NCI-H1417 treated with DMSO at 0.1 percent for 48 hours (cell line): ENCODE measurements around the gene GRK3.
"Not testable (repeated sequence)": the region's sequence is repeated elsewhere in the genome, so short reads cannot be mapped to it uniquely, and the experiment has no call there.

Experiments
- DNase-seq: peaks from one replicate; lab custom pipeline; 2025; lab: John Stamatoyannopoulos, UW

The GRK3 gene

GRCh38 chr22:25698978-25699377, 134.5 kb downstream of the GRK3 start:
- DNase-seq = no peak

- DNase-seq = no peak
These were observed 136.7 kb downstream of the GRK3 start for GRCh38 chr22:25701056-25701780.

GRCh38 chr22:25702040-25702439, 137.6 kb downstream of the GRK3 start:
- DNase-seq = no peak

- DNase-seq = no peak
These were observed 138.2 kb downstream of the GRK3 start for GRCh38 chr22:25702571-25703167.

GRCh38 chr22:25704701-25705100, 140.2 kb downstream of the GRK3 start:
- DNase-seq = no peak

- DNase-seq = no peak
These were observed 141.7 kb downstream of the GRK3 start for GRCh38 chr22:25706197-25706596.

- DNase-seq = not testable (repeated sequence)
These were observed 144.0 kb downstream of the GRK3 start for GRCh38 chr22:25708430-25708829.

- DNase-seq = no peak
These were observed 145.3 kb downstream of the GRK3 start for GRCh38 chr22:25709758-25710157.

GRCh38 chr22:25710501-25710900, 146.0 kb downstream of the GRK3 start:
- no peak for DNase-seq

- no peak for DNase-seq
These were observed 147.0 kb downstream of the GRK3 start for GRCh38 chr22:25711491-25711890.

- no peak for DNase-seq
These were observed 148.4 kb downstream of the GRK3 start for GRCh38 chr22:25712661-25713400.

GRCh38 chr22:25714070-25714469, 149.6 kb downstream of the GRK3 start:
- DNase-seq = no peak

GRCh38 chr22:25714739-25715138, 150.3 kb downstream of the GRK3 start:
- DNase-seq = no peak

GRCh38 chr22:25716637-25717036, 152.2 kb downstream of the GRK3 start:
- DNase-seq = no peak

GRCh38 chr22:25718135-25718840, 153.8 kb downstream of the GRK3 start:
- DNase-seq = no peak

- no peak for DNase-seq
These were observed 157.7 kb downstream of the GRK3 start for GRCh38 chr22:25722223-25722622.

- DNase-seq = no peak
These were observed 158.2 kb downstream of the GRK3 start for GRCh38 chr22:25722626-25723025.

- DNase-seq = no peak
These were observed 161.8 kb downstream of the GRK3 start for GRCh38 chr22:25726241-25726640.

- no peak for DNase-seq
These were observed 163.6 kb downstream of the GRK3 start for GRCh38 chr22:25728071-25728470.

GRCh38 chr22:25729016-25729995, 164.8 kb downstream of the GRK3 start:
- DNase-seq = no peak

GRCh38 chr22:25735650-25736049, 171.2 kb downstream of the GRK3 start:
- DNase-seq = no peak
